Calu3 (cell line): ENCODE results near the gene HSPB1. TPM values are rescaled to one million over a fixed set of nuclear protein-coding genes. Genes with fewer than 3 reads are reported as not detected.

Experiments
- BruUV-seq: library from RNA; stranded (reverse); fragments of 400-500 nt; replicated peaks from 2 replicates; lab custom pipeline; 2021; lab: Mats Ljungman, UMichigan
- CTCF ChIA-PET: fragments of 300-600 bp; sonication (Branson Sonifier 250); formaldehyde crosslinking; loops from one replicate; lab custom pipeline; 2022; ENCODE audit warnings: antibody characterized with exemption; lab: Charles Lee
- DNase-seq: peaks from one replicate; pipeline ENCODE4 v3.0.0; 2022
- H3K27ac Mint-ChIP-seq: one replicate; pipeline ENCODE4 v1.8.0; 2022; ENCODE audit warnings: mixed read lengths; ENCODE audit not compliant: unreplicated experiment
- H3K27me3 Mint-ChIP-seq: one replicate; pipeline ENCODE4 v1.8.0; 2022; ENCODE audit warnings: mixed read lengths; ENCODE audit not compliant: unreplicated experiment
- H3K36me3 Mint-ChIP-seq: one replicate; pipeline ENCODE4 v1.8.0; 2022; ENCODE audit warnings: mild to moderate bottlenecking, moderate library complexity, mixed read lengths; ENCODE audit not compliant: insufficient read depth, unreplicated experiment
- H3K4me1 Mint-ChIP-seq: one replicate; pipeline ENCODE4 v1.8.0; 2022; ENCODE audit warnings: mild to moderate bottlenecking, low read depth, mixed read lengths; ENCODE audit not compliant: unreplicated experiment
- H3K4me3 Mint-ChIP-seq: one replicate; pipeline ENCODE4 v1.8.0; 2022; ENCODE audit warnings: mild to moderate bottlenecking, low read depth, moderate library complexity, mixed read lengths; ENCODE audit not compliant: unreplicated experiment
- H3K9me3 Mint-ChIP-seq: one replicate; pipeline ENCODE4 v1.8.0; 2022; ENCODE audit warnings: low read depth, mixed read lengths; ENCODE audit not compliant: unreplicated experiment
- intact Hi-C: fragments of 100-400 bp; cut with micrococcal nuclease; formaldehyde crosslinking; loops from one replicate; pipeline ENCODE4 v1.10.0; 2022; ENCODE audit not compliant: unreplicated experiment
- total RNA-seq: library from RNA; stranded (reverse); gene quantifications from 2 replicates; pipeline ENCODE4 v1.2.3, GENCODE V29; 2022
- TF ChIP-seq, protein P1 (sequence below): fragments of 200-600 bp; IDR thresholded peaks from one replicate; pipeline ENCODE4 v1.8.0; 2022; ENCODE audit warnings: antibody characterized with exemption; ENCODE audit not compliant: unreplicated experiment

The HSPB1 gene
- total RNA-seq, 1 experiment from 2014 or later: 72.7 TPM

DNA sequence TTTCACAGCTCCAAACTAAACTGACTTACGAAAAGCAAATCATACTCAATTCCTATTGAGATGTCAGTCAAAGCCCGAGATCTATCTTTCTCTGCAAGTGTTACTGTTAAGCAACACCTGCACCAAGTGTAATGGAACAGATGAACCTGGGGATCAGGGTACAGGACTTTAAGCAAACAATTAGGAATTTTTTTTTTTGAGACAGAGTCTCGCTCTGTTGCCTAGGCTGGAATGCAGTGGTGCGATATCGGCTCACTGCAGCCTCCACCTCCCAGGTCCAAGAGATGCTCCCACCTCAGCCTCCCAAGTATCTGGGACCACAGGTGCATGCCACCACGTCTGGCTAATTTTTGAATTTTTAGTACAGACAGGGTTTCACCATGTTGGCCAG lies 41.5 kb downstream of the HSPB1 start:
- CTCF ChIA-PET: no interaction called here
- H3K9me3 Mint-ChIP-seq: no peaks in the 10 kb centered on the region
- H3K4me1 Mint-ChIP-seq: peaks cover 50% of the 10 kb centered on the region

DNA sequence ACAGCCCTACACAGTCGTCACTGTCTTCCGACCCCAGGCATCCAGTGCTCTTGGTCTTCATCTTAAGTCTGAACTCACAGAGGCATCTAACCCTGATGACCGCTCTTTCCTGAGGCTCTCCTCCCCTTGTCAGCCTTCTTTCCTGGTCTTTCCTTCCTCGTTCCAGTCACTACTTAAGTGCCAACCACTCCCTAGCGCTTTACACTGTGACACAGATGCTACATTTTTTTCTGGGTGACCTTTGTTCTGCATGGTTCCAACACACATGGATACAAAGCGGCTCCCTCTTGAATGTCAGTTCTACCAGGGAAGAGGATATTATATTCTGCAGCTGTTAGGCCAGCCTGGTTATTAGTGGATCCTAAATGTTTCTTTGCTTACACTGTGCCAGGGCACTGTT lies 43.6 kb downstream of the HSPB1 start:
- no TSS peak for BruUV-seq
- CTCF ChIA-PET: no interaction called here
- Mint-ChIP-seq H3K36me3 (peaks cover 65% of the 10 kb centered on the region), H3K4me3 (peak overlapping the region; percentile 47), H3K9me3 (no peaks in the 10 kb centered on the region), H3K4me1 (peaks cover 46% of the 10 kb centered on the region), H3K27ac (peak overlapping the region; percentile 89), H3K27me3 (no peaks in the 10 kb centered on the region)
- intact Hi-C loops: loop anchor here (2.0 kb wide), 1 partner anchor 27 kb away; no protein-coding TSS in a partner anchor
- TF ChIP-seq, protein P1, sequence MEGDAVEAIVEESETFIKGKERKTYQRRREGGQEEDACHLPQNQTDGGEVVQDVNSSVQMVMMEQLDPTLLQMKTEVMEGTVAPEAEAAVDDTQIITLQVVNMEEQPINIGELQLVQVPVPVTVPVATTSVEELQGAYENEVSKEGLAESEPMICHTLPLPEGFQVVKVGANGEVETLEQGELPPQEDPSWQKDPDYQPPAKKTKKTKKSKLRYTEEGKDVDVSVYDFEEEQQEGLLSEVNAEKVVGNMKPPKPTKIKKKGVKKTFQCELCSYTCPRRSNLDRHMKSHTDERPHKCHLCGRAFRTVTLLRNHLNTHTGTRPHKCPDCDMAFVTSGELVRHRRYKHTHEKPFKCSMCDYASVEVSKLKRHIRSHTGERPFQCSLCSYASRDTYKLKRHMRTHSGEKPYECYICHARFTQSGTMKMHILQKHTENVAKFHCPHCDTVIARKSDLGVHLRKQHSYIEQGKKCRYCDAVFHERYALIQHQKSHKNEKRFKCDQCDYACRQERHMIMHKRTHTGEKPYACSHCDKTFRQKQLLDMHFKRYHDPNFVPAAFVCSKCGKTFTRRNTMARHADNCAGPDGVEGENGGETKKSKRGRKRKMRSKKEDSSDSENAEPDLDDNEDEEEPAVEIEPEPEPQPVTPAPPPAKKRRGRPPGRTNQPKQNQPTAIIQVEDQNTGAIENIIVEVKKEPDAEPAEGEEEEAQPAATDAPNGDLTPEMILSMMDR: no peak
- DNase-seq: peak; percentile 31

More for the DNA sequence above, 41.5 kb downstream of the HSPB1 start:
- intact Hi-C loops: no loop called here
- TF ChIP-seq, protein P1: no peak
- no TSS peak for BruUV-seq
- H3K4me3 Mint-ChIP-seq: no peak overlapping the region
- no peaks in the 10 kb centered on the region for H3K27me3 Mint-ChIP-seq
- no peak overlapping the region for H3K27ac Mint-ChIP-seq
- no peak for DNase-seq
- peaks cover 56% of the 10 kb centered on the region for H3K36me3 Mint-ChIP-seq

DNA sequence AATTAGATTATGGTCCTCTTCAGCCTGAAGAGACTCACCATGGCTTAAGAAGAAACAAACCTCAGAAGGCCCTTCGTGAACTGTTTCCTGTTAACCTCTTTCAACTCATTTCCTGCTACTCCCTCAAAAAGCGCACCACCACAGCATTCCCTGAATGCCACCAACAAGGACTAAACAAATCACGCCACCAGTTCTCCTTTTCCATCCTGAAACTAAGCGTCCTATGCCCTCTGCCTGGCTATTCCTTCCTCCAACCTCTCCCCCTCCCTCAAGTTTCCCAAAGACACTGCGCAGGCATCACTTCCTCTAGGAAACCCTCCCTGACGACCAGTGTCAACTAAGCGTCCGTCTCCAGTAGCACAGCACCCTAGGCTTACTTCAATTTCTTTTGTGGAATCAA lies 44.3 kb downstream of the HSPB1 start:
- Mint-ChIP-seq H3K9me3 (no peaks in the 10 kb centered on the region), H3K4me1 (peaks cover 52% of the 10 kb centered on the region), H3K36me3 (peaks cover 71% of the 10 kb centered on the region), H3K27me3 (no peaks in the 10 kb centered on the region), H3K27ac (peak overlapping the region; percentile 89), H3K4me3 (peak overlapping the region; percentile 47)
- CTCF ChIA-PET: no interaction called here
- BruUV-seq: no TSS peak
- no peak for DNase-seq
- intact Hi-C loops: loop anchor here (2.0 kb wide), 1 partner anchor 28 kb away; no protein-coding TSS in a partner anchor
- TF ChIP-seq, protein P1: no peak

DNA sequence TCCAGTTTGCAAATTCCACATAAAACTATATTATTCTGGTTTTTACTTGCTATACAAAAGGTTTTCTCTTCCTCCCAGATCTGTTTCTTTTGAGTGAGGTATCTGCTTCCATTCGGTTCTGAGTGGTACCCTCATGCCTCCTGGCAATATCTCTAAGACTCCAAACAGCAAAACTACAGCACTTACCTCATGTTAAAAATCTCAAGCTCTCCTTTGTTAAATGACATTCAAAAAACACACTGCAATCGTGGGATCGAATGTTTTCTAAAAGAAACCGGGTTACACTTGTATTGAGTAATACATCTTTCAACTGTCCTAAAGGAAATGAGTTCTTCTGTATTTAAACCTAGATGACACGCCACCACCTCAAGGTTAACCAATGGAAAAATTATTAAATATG lies 45.2 kb downstream of the HSPB1 start:
- intact Hi-C loops: loop anchor here (2.0 kb wide), 1 partner anchor 29 kb away; no protein-coding TSS in a partner anchor
- no peak for DNase-seq
- TF ChIP-seq, protein P1: no peak
- no TSS peak for BruUV-seq
- H3K27ac Mint-ChIP-seq: peak overlapping the region; percentile 7
- no peaks in the 10 kb centered on the region for H3K9me3 Mint-ChIP-seq
- no peaks in the 10 kb centered on the region for H3K27me3 Mint-ChIP-seq
- H3K4me3 Mint-ChIP-seq: no peak overlapping the region
- H3K36me3 Mint-ChIP-seq: peaks cover 77% of the 10 kb centered on the region
- H3K4me1 Mint-ChIP-seq: peaks cover 52% of the 10 kb centered on the region
- CTCF ChIA-PET: no interaction called here
